BLaER1 (cell line): ENCODE data around the gene DMWD.

Source experiments
- H3K27ac ChIP-seq: shearing (Covaris generic); formaldehyde crosslinking; 2 replicates; pipeline ENCODE4 v1.8.1; 2022
- H3K27me3 ChIP-seq: shearing (Covaris generic); formaldehyde crosslinking; 2 replicates; pipeline ENCODE4 v1.8.1; 2022
- H3K36me3 ChIP-seq: shearing (Covaris generic); formaldehyde crosslinking; 2 replicates; pipeline ENCODE4 v1.8.1; 2022
- H3K4me1 ChIP-seq: shearing (Covaris generic); formaldehyde crosslinking; 2 replicates; pipeline ENCODE4 v1.8.1; 2022
- H3K4me2 ChIP-seq: shearing (Covaris generic); formaldehyde crosslinking; 2 replicates; pipeline ENCODE4 v1.8.1; 2022
- H3K4me3 ChIP-seq: shearing (Covaris generic); formaldehyde crosslinking; 2 replicates; pipeline ENCODE4 v1.8.1; 2022
- H3K9ac ChIP-seq: shearing (Covaris generic); formaldehyde crosslinking; 2 replicates; pipeline ENCODE4 v1.8.1; 2022
- H3K9me3 ChIP-seq: shearing (Covaris generic); formaldehyde crosslinking; 2 replicates; pipeline ENCODE4 v1.8.1; 2022
- H4K20me1 ChIP-seq: shearing (Covaris generic); formaldehyde crosslinking; 2 replicates; pipeline ENCODE4 v1.8.1; 2022
- Cebpa-rat ChIP-seq: shearing (Covaris generic); IDR thresholded peaks from 2 replicates; pipeline ENCODE4 v1.8.1; 2022

DMWD gene

DNA sequence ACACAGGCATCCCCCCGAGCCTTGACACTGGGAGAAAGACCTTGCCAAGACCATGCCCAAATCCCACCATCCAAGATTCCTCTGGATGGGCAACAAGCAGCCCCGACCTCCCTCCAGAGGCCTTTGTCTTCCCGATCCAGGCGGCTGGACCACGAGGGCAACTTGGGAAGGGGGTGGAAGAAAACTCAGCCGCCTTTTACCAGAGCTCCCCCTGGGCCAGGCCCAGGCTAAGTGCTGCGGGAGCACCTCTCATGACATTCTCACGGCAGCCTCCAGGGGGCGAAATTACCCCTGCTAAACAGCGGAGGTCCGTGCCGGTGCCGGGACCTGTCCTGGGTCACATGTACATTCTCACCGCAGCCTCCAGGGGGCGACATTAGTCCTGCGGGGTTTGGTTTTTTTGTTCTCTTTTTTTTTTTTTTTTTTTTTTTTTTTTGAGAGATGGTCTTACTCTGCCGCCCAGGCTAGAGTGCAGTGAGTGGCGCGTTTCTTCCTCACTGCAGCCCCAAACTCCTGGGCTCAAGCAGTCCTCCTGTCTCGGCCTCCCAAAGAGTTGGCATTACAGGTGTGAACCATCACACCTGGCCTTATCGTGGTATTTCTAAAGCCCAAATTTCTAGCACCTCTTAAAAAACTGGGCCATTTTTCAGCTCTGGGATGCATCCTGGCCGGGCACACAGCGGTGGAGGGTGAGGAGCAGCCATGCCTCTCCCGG, 24.5 kb upstream of the DMWD start:
- Histone ChIP-seq H4K20me1 (peaks cover 13% of the 10 kb centered on the region), H3K9ac (no peak overlapping the region), H3K27me3 (no peaks in the 10 kb centered on the region), H3K9me3 (no peaks in the 10 kb centered on the region), H3K36me3 (peaks cover 39% of the 10 kb centered on the region), H3K4me1 (peaks cover 46% of the 10 kb centered on the region), H3K4me3 (no peak overlapping the region), H3K27ac (peak overlapping the region; percentile 44; the same call in 1 of the 2 replicates), H3K4me2 (peak overlapping the region; percentile 90)
- no peak for TF ChIP-seq Cebpa-rat

DNA sequence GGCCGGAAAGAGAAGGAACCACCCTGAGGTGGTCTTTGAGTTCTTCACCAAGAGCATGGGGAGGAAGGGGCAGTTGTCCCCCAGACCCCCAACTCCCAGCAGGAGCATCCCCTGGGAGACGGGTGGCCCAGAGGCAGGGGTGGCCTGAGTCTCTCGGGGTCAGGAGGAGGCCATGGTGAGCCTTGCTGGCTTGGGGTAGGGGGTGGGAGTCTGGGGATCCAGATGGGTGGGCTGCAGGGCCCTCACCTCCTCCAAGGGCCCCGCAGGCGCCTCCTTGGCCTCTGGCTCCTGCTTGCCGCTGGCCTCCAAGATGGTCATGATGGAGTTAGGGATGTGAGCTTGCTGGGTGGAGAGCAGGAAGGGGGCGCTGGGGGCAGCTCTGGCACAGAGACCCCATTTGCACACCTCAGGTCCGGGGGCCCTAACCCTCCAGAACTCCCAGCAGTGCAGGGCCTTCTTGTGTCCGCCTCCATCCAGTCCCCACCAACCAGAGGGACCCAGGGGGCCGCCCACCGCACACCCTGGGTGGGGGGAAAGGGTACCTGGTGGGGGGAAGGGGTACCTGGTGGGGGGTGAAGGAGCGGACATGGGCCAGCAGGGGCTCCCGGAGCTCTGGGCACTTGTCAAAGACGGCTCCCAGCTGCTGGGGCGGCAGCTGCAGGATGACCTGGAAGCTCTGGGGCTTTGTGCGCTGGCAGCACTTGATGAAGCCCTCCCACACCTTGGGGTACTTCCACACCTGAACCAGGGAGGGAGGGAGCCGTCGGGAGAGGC, 23.8 kb upstream of the DMWD start:
- Histone ChIP-seq H3K4me2 (peak overlapping the region; percentile 90), H3K27me3 (no peaks in the 10 kb centered on the region), H3K4me1 (peaks cover 46% of the 10 kb centered on the region), H3K27ac (peak overlapping the region; percentile 62; the same call in 1 of the 2 replicates), H3K9ac (peak overlapping the region; percentile 75), H3K9me3 (no peaks in the 10 kb centered on the region), H3K36me3 (peaks cover 34% of the 10 kb centered on the region), H3K4me3 (peak overlapping the region; percentile 69), H4K20me1 (peaks cover 13% of the 10 kb centered on the region)
- TF ChIP-seq Cebpa-rat, result no peak

DNA sequence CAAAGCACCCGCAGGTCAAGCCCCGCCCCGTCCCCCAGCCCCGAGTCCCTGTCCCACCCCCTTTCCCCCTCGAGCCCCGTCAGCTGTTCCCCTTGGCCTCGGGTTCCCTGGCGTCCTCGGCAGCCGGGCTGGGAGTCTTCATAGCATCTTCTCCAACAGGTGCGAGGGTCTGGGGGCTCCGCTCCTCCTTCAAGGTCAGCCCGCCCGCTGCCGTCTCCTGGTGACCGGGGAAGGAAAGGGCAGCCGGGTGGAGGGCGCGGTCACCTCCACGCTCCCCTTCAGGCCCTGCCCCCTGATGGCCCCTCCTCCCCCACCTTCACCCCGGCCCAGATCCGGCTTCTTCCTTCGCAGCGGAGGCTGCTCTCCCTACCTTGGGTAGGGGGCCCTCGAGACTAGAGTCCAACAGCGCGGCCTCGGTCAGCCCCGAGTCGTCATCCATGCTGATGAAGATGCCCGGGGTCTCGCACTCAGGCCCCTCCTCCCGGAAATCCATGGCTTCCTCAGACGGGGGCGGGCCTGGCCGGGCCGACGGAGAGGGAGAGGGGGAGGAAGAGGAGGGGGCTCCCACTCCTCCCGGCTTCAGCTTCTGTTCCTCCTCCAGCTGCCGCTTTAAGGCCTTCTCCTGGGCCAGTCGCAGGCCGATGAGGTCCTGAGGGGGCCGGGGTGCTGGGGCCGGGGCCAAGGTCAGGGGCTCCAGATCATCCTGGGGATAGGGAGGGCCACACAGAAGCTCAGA, 23.0 kb upstream of the DMWD start:
- peaks cover 28% of the 10 kb centered on the region for H3K36me3 ChIP-seq
- peak overlapping the region; percentile 90 for H3K4me2 ChIP-seq
- peak overlapping the region; percentile 69 for H3K4me3 ChIP-seq
- no peaks in the 10 kb centered on the region for H3K9me3 ChIP-seq
- H3K27ac ChIP-seq, result peak overlapping the region; percentile 62
- no peak for TF ChIP-seq Cebpa-rat
- peaks cover 13% of the 10 kb centered on the region for H4K20me1 ChIP-seq
- peak overlapping the region; percentile 75 for H3K9ac ChIP-seq
- peaks cover 47% of the 10 kb centered on the region for H3K4me1 ChIP-seq
- no peaks in the 10 kb centered on the region for H3K27me3 ChIP-seq

DNA sequence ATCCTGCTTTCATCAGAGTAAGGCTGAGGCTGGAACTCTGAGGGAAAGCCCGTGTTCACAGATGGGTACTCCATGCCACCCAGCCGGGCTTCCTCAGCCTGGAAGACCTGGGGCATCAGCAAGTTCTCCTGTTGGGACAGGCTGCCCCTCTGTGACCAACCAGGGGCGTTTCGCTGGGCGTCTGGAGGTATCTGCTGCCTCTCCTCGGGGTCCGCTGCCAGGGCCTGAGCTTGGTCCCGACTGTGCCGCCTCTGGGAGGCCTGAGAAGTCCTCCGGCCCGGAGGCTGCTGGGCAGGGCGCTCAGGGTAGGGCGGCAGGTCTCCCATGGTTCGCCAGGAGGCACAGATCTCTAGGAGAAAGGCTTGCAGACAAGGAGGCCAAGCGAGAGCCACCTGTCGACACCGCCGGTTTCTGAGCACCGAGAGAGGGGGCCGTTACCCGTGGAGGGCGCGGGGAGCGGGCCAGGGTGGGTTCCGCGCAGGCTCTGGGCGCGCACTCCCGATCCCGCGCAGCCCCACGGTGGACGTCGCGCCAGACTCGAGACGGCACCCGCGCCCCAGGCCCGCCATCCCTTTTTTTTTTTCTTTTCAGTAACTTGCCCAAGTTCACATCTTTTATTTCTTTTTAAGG, 22.3 kb upstream of the DMWD start, which contains the start of gene RSPH6A:
Gene RSPH6A, minus strand, starts transcription at position 458 of the 630 bp plus-strand sequence. Its CDS starts 132 bp downstream, at position 326.
- Histone ChIP-seq H3K36me3 (peaks cover 22% of the 10 kb centered on the region), H3K4me2 (peak within 1 kb of the TSS; percentile 90), H3K27ac (peak within 1 kb of the TSS; percentile 62), H4K20me1 (peaks cover 13% of the 10 kb centered on the region), H3K9ac (peak within 1 kb of the TSS; percentile 75), H3K4me1 (peaks cover 47% of the 10 kb centered on the region), H3K9me3 (no peaks in the 10 kb centered on the region), H3K27me3 (no peaks in the 10 kb centered on the region), H3K4me3 (peak within 1 kb of the TSS; percentile 69)
- TF ChIP-seq Cebpa-rat, result no peak

DNA sequence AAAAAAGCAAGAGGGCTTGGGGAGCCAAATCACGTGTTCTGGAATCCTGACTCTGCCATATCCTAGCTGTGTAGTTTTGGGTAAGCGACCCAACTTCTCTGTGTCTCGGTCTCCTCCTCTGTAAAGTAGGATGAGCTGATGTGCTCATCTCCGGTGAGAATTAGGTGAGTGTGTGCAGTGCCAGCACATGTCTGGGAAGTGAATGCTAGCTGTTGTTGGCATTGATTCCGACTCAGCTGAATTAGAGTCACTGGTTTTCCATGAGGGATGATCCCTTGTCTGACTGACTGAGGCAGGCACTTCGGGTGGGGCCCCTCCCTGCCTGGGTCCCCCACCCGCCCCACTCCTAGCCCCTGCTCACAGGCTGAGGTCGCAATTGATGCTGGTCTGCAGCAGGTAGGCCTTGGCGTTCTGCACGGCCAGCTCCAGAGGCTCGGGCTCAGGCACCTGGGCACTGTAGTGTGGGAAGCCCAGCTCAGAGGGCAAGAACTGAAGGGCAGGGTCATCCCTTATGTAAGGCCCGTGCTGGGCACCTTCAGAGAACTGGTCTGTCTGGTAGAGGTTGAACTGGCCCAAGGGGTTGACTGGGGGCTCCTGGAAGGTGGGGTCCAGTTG, 21.6 kb upstream of the DMWD start:
- Histone ChIP-seq H3K27me3 (no peaks in the 10 kb centered on the region), H4K20me1 (peaks cover 13% of the 10 kb centered on the region), H3K9me3 (no peaks in the 10 kb centered on the region), H3K4me1 (peaks cover 51% of the 10 kb centered on the region), H3K36me3 (peaks cover 15% of the 10 kb centered on the region), H3K9ac (no peak overlapping the region), H3K27ac (no peak overlapping the region), H3K4me3 (no peak overlapping the region), H3K4me2 (peak overlapping the region; percentile 90)
- TF ChIP-seq Cebpa-rat, result no peak

DNA sequence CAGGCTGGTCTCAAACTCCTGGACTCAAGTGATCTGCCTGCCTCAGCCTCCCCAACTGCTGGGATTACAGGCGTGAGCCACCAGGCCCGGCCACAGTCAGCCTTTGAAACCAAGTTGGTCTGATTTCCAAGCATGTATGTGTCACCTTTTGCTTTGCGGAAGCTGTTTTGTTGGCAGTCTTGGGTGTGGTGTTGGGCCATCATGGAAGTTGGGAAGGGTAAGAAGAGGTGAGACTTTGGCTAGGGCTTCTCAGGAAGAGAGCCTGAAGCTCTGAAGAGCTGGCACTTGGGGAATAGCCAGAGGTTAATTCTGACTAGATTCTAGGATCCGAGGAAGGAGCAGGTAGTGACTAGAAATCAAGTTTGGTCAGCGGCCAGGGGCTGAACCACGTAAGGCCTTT, 19.7 kb upstream of the DMWD start:
- no peak overlapping the region for H3K4me3 ChIP-seq
- H3K9me3 ChIP-seq, result no peaks in the 10 kb centered on the region
- no peak overlapping the region for H3K4me2 ChIP-seq
- H3K9ac ChIP-seq, result no peak overlapping the region
- H3K4me1 ChIP-seq, result peaks cover 44% of the 10 kb centered on the region
- H3K27me3 ChIP-seq, result no peaks in the 10 kb centered on the region
- no peak overlapping the region for H3K27ac ChIP-seq
- no peak for TF ChIP-seq Cebpa-rat
- H4K20me1 ChIP-seq, result no peaks in the 10 kb centered on the region
- no peaks in the 10 kb centered on the region for H3K36me3 ChIP-seq

DNA sequence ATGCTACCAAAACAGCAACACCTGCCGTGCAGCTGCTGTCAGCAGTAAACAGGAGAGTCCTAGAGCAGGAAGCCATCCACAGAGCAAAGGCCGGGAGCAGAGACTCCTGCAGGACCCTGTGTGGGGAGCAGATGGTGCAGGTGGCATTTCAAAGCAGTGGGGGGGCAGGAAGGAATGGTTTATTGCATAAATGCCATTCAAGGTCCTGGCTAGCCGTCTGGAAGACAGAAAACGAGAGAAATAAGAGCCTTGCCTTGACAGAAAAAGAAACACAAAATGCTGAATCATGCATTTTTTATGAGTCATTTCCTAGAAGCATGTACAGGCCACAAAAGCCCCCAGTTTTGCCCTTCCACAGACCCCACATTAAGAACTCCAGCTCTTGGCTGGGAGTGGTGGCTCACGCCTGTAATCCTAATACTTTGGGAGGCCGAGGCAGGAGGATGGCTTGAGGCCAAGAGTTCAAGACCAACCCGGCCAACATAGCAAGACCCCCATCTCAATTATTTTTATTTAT, 17.1 kb upstream of the DMWD start:
- H3K27ac ChIP-seq, result peak overlapping the region; percentile 39; the same call in 1 of the 2 replicates
- H3K27me3 ChIP-seq, result no peaks in the 10 kb centered on the region

DNA sequence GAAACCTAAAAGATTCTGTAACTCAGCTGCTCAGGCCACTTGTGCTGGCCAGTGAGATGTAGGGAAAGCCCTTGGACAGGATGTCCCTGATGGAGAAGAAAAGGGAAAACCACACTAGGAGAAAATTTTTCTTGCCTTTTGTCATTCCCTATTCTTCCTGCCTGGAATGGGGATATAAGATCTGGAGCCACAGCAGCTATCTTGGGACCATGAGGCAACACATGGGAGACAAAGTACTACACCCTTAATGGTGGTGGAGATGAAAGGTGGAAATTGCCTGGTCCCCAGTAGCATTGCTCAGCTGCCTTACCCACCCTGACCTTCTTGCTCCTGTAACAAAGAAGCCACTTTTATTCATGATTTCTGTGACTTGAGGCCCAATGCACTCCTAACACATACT, 13.1 kb upstream of the DMWD start:
- no peak overlapping the region for H3K9ac ChIP-seq
- no peak for TF ChIP-seq Cebpa-rat
- H3K4me3 ChIP-seq, result no peak overlapping the region
- H3K4me2 ChIP-seq, result no peak overlapping the region
- H3K27me3 ChIP-seq, result no peaks in the 10 kb centered on the region
- no peaks in the 10 kb centered on the region for H3K36me3 ChIP-seq
- H3K9me3 ChIP-seq, result no peaks in the 10 kb centered on the region
- no peak overlapping the region for H3K27ac ChIP-seq
- no peaks in the 10 kb centered on the region for H4K20me1 ChIP-seq
- H3K4me1 ChIP-seq, result peaks cover 31% of the 10 kb centered on the region

More for the DNA sequence above, 17.1 kb upstream of the DMWD start:
- TF ChIP-seq Cebpa-rat, result no peak
- Histone ChIP-seq H3K4me1 (peaks cover 23% of the 10 kb centered on the region), H3K9me3 (no peaks in the 10 kb centered on the region), H4K20me1 (no peaks in the 10 kb centered on the region), H3K9ac (no peak overlapping the region), H3K36me3 (no peaks in the 10 kb centered on the region), H3K4me2 (peak overlapping the region; percentile 73), H3K4me3 (no peak overlapping the region)

DNA sequence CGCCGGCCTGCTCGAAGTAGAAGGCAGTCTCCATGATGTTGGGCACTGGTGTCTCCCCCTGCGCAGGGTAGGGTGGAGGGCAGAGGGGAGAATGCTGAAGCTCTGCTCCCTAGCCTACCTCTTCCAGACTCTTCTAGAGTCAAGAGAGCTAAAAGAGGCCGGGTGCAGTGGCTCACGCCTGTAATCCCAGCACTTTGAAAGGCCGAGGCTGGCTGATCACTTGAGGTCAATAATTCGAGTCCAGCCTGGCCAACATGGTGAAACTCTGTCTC, 12.2 kb upstream of the DMWD start:
- no peaks in the 10 kb centered on the region for H3K27me3 ChIP-seq
- no peaks in the 10 kb centered on the region for H3K9me3 ChIP-seq
- H3K36me3 ChIP-seq, result no peaks in the 10 kb centered on the region
- H3K4me3 ChIP-seq, result no peak overlapping the region
- no peak overlapping the region for H3K9ac ChIP-seq
- TF ChIP-seq Cebpa-rat, result no peak
- H3K4me1 ChIP-seq, result peaks cover 31% of the 10 kb centered on the region
- peaks cover 6% of the 10 kb centered on the region for H4K20me1 ChIP-seq
- H3K4me2 ChIP-seq, result no peak overlapping the region
- H3K27ac ChIP-seq, result no peak overlapping the region
